ENCODE data around the gene FOXP1.

- TF ChIP-seq CTCF (IDR thresholded peaks at IDR 0.05; ENCODE audit: control extremely low read depth in 1 of 3, insufficient read depth in 1 of 3, low read depth in 1 of 3, low read length in 3 of 3) (no peak), ATF3 (IDR thresholded peaks at IDR 0.05; ENCODE audit: insufficient read depth, low read depth, low read length) (no peak), EZH2 (IDR thresholded peaks at IDR 0.05; ENCODE audit: low read depth, low read length, severe bottlenecking) (no peak), POLR2A (IDR thresholded peaks at IDR 0.05; ENCODE audit: control extremely low read depth in 1 of 2, low read depth in 2 of 2, low read length in 2 of 2) (no peak), KDM5A (IDR thresholded peaks at IDR 0.05; ENCODE audit: low read length) (no peak), RNF2 (IDR thresholded peaks at IDR 0.05; ENCODE audit: borderline replicate concordance, low read depth, low read length, missing control alignments, poor library complexity, severe bottlenecking) (no peak), RAD21 (IDR thresholded peaks at IDR 0.05 in 1 of 2, conservative IDR thresholded peaks at IDR 0.05 in 1 of 2; ENCODE audit: low read depth in 2 of 2, low read length in 2 of 2) (no peak), TCF12 (IDR thresholded peaks at IDR 0.05; ENCODE audit: low read depth, low read length) (no peak), EP300 (IDR thresholded peaks at IDR 0.05; ENCODE audit: borderline replicate concordance in 1 of 2, low read depth in 2 of 2, low read length in 2 of 2) (no peak), HDAC2 (IDR thresholded peaks at IDR 0.05; ENCODE audit: borderline replicate concordance in 1 of 2, low read depth in 2 of 2, low read length in 2 of 2) (no peak), BRCA1 (IDR thresholded peaks at IDR 0.05; ENCODE audit: low read depth, low read length) (no peak), SIN3A (conservative IDR thresholded peaks at IDR 0.05 in 1 of 2, IDR thresholded peaks at IDR 0.05 in 1 of 2; ENCODE audit: low read depth in 1 of 2, low read length in 2 of 2) (no peak)
- TF ChIP-seq, protein P1, sequence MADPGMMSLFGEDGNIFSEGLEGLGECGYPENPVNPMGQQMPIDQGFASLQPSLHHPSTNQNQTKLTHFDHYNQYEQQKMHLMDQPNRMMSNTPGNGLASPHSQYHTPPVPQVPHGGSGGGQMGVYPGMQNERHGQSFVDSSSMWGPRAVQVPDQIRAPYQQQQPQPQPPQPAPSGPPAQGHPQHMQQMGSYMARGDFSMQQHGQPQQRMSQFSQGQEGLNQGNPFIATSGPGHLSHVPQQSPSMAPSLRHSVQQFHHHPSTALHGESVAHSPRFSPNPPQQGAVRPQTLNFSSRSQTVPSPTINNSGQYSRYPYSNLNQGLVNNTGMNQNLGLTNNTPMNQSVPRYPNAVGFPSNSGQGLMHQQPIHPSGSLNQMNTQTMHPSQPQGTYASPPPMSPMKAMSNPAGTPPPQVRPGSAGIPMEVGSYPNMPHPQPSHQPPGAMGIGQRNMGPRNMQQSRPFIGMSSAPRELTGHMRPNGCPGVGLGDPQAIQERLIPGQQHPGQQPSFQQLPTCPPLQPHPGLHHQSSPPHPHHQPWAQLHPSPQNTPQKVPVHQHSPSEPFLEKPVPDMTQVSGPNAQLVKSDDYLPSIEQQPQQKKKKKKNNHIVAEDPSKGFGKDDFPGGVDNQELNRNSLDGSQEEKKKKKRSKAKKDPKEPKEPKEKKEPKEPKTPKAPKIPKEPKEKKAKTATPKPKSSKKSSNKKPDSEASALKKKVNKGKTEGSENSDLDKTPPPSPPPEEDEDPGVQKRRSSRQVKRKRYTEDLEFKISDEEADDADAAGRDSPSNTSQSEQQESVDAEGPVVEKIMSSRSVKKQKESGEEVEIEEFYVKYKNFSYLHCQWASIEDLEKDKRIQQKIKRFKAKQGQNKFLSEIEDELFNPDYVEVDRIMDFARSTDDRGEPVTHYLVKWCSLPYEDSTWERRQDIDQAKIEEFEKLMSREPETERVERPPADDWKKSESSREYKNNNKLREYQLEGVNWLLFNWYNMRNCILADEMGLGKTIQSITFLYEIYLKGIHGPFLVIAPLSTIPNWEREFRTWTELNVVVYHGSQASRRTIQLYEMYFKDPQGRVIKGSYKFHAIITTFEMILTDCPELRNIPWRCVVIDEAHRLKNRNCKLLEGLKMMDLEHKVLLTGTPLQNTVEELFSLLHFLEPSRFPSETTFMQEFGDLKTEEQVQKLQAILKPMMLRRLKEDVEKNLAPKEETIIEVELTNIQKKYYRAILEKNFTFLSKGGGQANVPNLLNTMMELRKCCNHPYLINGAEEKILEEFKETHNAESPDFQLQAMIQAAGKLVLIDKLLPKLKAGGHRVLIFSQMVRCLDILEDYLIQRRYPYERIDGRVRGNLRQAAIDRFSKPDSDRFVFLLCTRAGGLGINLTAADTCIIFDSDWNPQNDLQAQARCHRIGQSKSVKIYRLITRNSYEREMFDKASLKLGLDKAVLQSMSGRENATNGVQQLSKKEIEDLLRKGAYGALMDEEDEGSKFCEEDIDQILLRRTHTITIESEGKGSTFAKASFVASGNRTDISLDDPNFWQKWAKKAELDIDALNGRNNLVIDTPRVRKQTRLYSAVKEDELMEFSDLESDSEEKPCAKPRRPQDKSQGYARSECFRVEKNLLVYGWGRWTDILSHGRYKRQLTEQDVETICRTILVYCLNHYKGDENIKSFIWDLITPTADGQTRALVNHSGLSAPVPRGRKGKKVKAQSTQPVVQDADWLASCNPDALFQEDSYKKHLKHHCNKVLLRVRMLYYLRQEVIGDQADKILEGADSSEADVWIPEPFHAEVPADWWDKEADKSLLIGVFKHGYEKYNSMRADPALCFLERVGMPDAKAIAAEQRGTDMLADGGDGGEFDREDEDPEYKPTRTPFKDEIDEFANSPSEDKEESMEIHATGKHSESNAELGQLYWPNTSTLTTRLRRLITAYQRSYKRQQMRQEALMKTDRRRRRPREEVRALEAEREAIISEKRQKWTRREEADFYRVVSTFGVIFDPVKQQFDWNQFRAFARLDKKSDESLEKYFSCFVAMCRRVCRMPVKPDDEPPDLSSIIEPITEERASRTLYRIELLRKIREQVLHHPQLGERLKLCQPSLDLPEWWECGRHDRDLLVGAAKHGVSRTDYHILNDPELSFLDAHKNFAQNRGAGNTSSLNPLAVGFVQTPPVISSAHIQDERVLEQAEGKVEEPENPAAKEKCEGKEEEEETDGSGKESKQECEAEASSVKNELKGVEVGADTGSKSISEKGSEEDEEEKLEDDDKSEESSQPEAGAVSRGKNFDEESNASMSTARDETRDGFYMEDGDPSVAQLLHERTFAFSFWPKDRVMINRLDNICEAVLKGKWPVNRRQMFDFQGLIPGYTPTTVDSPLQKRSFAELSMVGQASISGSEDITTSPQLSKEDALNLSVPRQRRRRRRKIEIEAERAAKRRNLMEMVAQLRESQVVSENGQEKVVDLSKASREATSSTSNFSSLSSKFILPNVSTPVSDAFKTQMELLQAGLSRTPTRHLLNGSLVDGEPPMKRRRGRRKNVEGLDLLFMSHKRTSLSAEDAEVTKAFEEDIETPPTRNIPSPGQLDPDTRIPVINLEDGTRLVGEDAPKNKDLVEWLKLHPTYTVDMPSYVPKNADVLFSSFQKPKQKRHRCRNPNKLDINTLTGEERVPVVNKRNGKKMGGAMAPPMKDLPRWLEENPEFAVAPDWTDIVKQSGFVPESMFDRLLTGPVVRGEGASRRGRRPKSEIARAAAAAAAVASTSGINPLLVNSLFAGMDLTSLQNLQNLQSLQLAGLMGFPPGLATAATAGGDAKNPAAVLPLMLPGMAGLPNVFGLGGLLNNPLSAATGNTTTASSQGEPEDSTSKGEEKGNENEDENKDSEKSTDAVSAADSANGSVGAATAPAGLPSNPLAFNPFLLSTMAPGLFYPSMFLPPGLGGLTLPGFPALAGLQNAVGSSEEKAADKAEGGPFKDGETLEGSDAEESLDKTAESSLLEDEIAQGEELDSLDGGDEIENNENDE (IDR thresholded peaks at IDR 0.05; ENCODE audit: insufficient replicate concordance, low read length), result no peak
- TF ChIP-seq, protein P2, sequence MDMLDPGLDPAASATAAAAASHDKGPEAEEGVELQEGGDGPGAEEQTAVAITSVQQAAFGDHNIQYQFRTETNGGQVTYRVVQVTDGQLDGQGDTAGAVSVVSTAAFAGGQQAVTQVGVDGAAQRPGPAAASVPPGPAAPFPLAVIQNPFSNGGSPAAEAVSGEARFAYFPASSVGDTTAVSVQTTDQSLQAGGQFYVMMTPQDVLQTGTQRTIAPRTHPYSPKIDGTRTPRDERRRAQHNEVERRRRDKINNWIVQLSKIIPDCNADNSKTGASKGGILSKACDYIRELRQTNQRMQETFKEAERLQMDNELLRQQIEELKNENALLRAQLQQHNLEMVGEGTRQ (IDR thresholded peaks at IDR 0.05; ENCODE audit: low read length), result no peak
These were observed 164.2 kb downstream of the FOXP1 start for GRCh38 chr3:71419369-71419768.

Data from H1 (cell line).